Kidney (tissue), 14 donors: ENCODE data around the gene C1orf141. TPM values are rescaled to one million over a fixed set of nuclear protein-coding genes. Genes with fewer than 3 reads are reported as not detected.

Source experiments
- DNase-seq, 5 donors: peaks; one replicate each; pipeline ENCODE4 v3.0.0-alpha.2; 2013 to 2020
- FAIRE-seq: peaks from 2 replicates; lab custom pipeline; 2012; peaks lifted over from hg19 to GRCh38; lab: Jason Lieb, UNC
- H3K27ac ChIP-seq, 2 donors: one replicate each; pipeline ENCODE4 v1.7.0; 2013; ENCODE audit warnings: low read depth in 2 of 2, low read length in 2 of 2, inconsistent platforms in 1 of 2
- H3K27me3 ChIP-seq: one replicate; pipeline ENCODE4 v1.7.1; 2013; ENCODE audit warnings: low read length, inconsistent platforms; ENCODE audit not compliant: control insufficient read depth, insufficient read depth
- H3K36me3 ChIP-seq, 3 donors: one replicate each; pipeline versions ENCODE4 v1.7.0 to v1.7.1; 2013; ENCODE audit warnings: low read length in 3 of 3, control low read depth in 1 of 3, inconsistent platforms in 1 of 3; ENCODE audit not compliant: insufficient read depth in 3 of 3, control insufficient read depth in 2 of 3
- H3K4me1 ChIP-seq, 3 donors: one replicate each; pipeline versions ENCODE4 v1.7.0 to v1.7.1; 2013; ENCODE audit warnings: low read length in 3 of 3, inconsistent platforms in 1 of 3, low read depth in 1 of 3; ENCODE audit not compliant: control insufficient read depth in 2 of 3, insufficient read depth in 2 of 3
- H3K4me3 ChIP-seq, 3 donors: one replicate each; pipeline versions ENCODE4 v1.7.0 to v1.8.1; 2013; ENCODE audit warnings: low read length in 3 of 3, control low read depth in 1 of 3, inconsistent platforms in 1 of 3
- H3K9ac ChIP-seq, 3 donors: one replicate each; pipeline versions ENCODE4 v1.7.0 to v1.7.1; 2013; ENCODE audit warnings: low read length in 3 of 3, control low read depth in 1 of 3, inconsistent platforms in 1 of 3
- H3K9me3 ChIP-seq, 3 donors: one replicate each; pipeline versions ENCODE4 v1.7.0 to v1.7.1; 2013; ENCODE audit warnings: low read length in 3 of 3, control low read depth in 1 of 3, inconsistent platforms in 1 of 3; ENCODE audit not compliant: control insufficient read depth in 2 of 3, insufficient read depth in 1 of 3
- CTCF ChIP-seq: IDR thresholded peaks from 3 replicates; pipeline ENCODE4 v1.5.1; 2012; ENCODE audit warnings: mild to moderate bottlenecking, moderate library complexity, borderline replicate concordance; ENCODE audit not compliant: insufficient read depth; ENCODE audit errors: extremely low read depth
- intact Hi-C: fragments of 100-400 bp; cut with DNase I; formaldehyde crosslinking; loops from one replicate; pipeline ENCODE4 v1.11.1; 2022
- polyA plus RNA-seq: library from polyadenylated mRNA; stranded (reverse); fragments of 350-450 nt; fragmentation: Illumina TruSeq; extraction: RNeasy Lipid Tissue Mini Kit (QIAGEN cat#74804); gene quantifications from one replicate; pipeline ENCODE4 v1.2.3, GENCODE V29; 2014; ENCODE audit warnings: low read depth, low replicate concordance; ENCODE audit not compliant: insufficient read depth
- total RNA-seq: library from RNA; stranded (reverse); fragmentation: NEBNext Ultra II Directional; extraction: Animal tissue kit (Norgen Biotek cat#: 25700); gene quantifications from one replicate; pipeline ENCODE4 v1.2.1, GENCODE V29; 2021
- donor health status: control.
- donor health status: control.
- donor health status: control.
- donor health status: control.
- donor health status: control.
- donor health status: DM: yes; HTN: yes; CAD: no.
- donor health status: Normal renal cell carcinoma (clear cell type).

Gene C1orf141
- total and polyA plus RNA-seq, 2 donors from 2014 or later, result not detected

DNA sequence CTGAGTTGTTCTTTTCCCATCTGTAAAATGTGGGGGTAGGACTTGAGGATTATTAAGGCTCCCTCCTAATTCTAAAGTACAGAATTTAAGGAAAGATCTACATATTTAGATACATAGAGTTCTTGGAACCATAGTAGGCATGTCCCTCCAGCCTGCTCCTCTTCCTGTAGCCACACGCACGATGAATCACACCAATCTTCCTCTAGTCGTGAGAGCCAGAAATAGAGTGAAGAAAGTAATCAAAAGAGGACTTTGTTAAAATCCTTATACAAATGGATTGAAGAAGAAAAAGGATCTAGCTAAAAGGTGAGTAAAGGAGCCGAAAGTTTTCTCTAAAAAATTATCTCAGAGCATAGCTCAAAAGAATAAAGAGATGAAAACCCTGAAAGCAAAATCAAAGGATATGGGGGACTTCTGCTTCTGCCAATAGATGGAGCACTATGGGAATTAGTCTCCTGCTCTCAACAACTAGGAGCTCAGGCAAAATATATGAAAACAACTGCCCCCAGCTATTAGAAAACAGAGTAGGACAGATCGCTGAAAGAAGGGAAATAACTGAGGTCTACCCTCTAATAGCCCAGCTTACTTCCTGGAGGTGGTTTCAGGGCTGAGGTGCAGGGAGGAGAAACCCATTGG lies 8.5 kb downstream of the C1orf141 start:
- no peaks in the 10 kb centered on the region for H3K36me3 ChIP-seq
- H3K9me3 ChIP-seq, result no peaks in the 10 kb centered on the region
- H3K4me1 ChIP-seq, result no peaks in the 10 kb centered on the region
- no peaks in the 10 kb centered on the region for H3K27me3 ChIP-seq
- intact Hi-C loops, result no loop called here
- FAIRE-seq, result no peak
- H3K9ac ChIP-seq, result no peak overlapping the region
- H3K27ac ChIP-seq, result no peak overlapping the region
- H3K4me3 ChIP-seq, result no peak overlapping the region
- no peak for DNase-seq
- TF ChIP-seq CTCF, result no peak

- no peak overlapping the region for H3K4me3 ChIP-seq
- TF ChIP-seq CTCF, result no peak
- H3K36me3 ChIP-seq, result no peaks in the 10 kb centered on the region
- no peaks in the 10 kb centered on the region for H3K4me1 ChIP-seq
- FAIRE-seq (no peak), DNase-seq (no peak)
- H3K27me3 ChIP-seq, result no peaks in the 10 kb centered on the region
- no peaks in the 10 kb centered on the region for H3K9me3 ChIP-seq
- H3K27ac ChIP-seq, result no peak overlapping the region
- H3K9ac ChIP-seq, result no peak overlapping the region
- intact Hi-C loops, result no loop called here
Measured at GRCh38 chr1:67124455-67124854, 10.3 kb downstream of the C1orf141 start.

- intact Hi-C loops, result no loop called here
- H3K27ac ChIP-seq, result no peak overlapping the region
- no peak for TF ChIP-seq CTCF
- H3K4me1 ChIP-seq, result no peaks in the 10 kb centered on the region
- no peak overlapping the region for H3K9ac ChIP-seq
- no peaks in the 10 kb centered on the region for H3K36me3 ChIP-seq
- no peaks in the 10 kb centered on the region for H3K9me3 ChIP-seq
- DNase-seq (no peak), FAIRE-seq (no peak)
- H3K4me3 ChIP-seq, result no peak overlapping the region
- H3K27me3 ChIP-seq, result no peaks in the 10 kb centered on the region
Measured at GRCh38 chr1:67120855-67121619, 13.7 kb downstream of the C1orf141 start.
